ENCODE data around the gene MSLN. TPM values are rescaled to one million over a fixed set of nuclear protein-coding genes. Genes with fewer than 3 reads are reported as not detected.
A peak's percentile ranks its signal among the peaks of the same experiment; 100 is the strongest.

The MSLN gene
- total and polyA plus RNA-seq, 2 of the 13 experiments (the other 11 are each of a cell fraction or from before 2014, with no cell fraction given): 2.0 to 2.3 TPM

DNA sequence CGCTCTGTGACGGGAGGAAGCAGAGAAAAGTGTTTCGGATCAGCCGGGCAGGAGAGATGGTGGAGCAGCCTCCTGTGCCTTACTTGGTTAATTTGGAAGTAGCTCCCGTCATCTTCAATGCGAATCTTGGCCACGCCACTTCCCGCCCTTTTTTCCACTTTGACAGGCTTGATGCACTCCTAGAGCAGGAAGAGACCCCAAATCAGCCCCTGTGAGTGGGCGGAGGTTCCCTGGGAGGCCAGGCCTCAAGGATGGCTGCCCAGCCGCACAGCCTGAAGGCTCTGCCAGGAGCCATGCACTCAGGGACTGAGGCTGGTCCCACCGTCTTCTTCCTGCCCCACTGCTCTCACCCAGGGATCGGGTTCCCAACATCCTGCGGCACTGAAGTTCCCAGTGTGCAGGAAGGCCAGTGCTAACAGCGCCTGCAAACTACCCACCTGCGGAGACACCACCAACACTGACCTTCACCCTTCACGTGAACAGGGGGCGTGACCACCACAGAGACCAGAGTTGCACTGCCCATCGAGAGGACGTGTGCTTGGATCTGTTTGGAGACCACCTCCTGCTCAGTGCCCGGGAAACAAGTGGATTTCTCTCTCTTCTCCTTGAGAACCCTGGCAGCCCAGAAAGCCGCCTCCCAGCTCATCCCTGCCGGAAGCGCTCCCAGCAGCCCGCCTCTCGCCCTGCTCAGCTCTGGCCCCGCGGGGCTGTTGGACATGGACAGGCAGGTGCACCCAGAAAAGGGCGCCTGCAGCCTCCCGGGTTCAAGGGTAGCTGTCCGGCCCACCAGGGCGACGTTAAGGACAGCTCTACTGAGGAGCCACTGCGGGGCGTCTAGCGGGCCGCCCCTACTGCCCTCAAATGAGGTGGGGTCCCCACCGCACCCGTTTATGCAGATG lies 20.7 kb upstream of the MSLN start (continued):
- peak; percentile 45; the same call in 1 of the 2 replicates for TF ChIP-seq ZHX1 (CRISPR knock-in tag; IDR thresholded peaks at IDR 0.05; ENCODE audit: low read depth)
- no peak for TF ChIP-seq KAT7 (CRISPR knock-in tag; IDR thresholded peaks at IDR 0.05; ENCODE audit: borderline replicate concordance)
- peak; percentile 69 for TF ChIP-seq POLR2AphosphoS5 (IDR thresholded peaks at IDR 0.05; ENCODE audit: low read depth, low read length)
- TF ChIP-seq GATAD1 (CRISPR knock-in tag; IDR thresholded peaks at IDR 0.05): peak; percentile 53; the same call in 1 of the 2 replicates
- peak; percentile 20; the same call in 1 of the 2 replicates for TF ChIP-seq SALL1 (CRISPR knock-in tag; IDR thresholded peaks at IDR 0.05)
- no peak for TF ChIP-seq ZNF569 (CRISPR knock-in tag; IDR thresholded peaks at IDR 0.05; ENCODE audit: borderline replicate concordance)
- no peak for TF ChIP-seq MIER3 (CRISPR knock-in tag; IDR thresholded peaks at IDR 0.05; ENCODE audit: borderline replicate concordance)
- peak; percentile 60 for TF ChIP-seq HDAC1 (CRISPR knock-in tag; IDR thresholded peaks at IDR 0.05)
- peak; percentile 30; the same call in 1 of the 2 replicates for TF ChIP-seq ZBTB7B (CRISPR knock-in tag; IDR thresholded peaks at IDR 0.05)
- 0 out of 2 replicates have a peak, but pooled peaks have one; percentile 7 for TF ChIP-seq ZNF777 (CRISPR knock-in tag; IDR thresholded peaks at IDR 0.05)
- peak; percentile 17; the same call in 1 of the 2 replicates for TF ChIP-seq MEIS2 (CRISPR knock-in tag; IDR thresholded peaks at IDR 0.05)
- peak; percentile 21; the same call in 1 of the 2 replicates for TF ChIP-seq NR2F6 (IDR thresholded peaks at IDR 0.05)
- peak; percentile 84 for TF ChIP-seq NR2F6 (CRISPR knock-in tag; IDR thresholded peaks at IDR 0.05)
- peak in 1 of 2 experiments; percentile 42; a peak in 1 of 4 replicates for TF ChIP-seq NR2F1 (CRISPR knock-in tag; IDR thresholded peaks at IDR 0.05)
- peak; percentile 40; the same call in 1 of the 2 replicates for TF ChIP-seq SP2 (CRISPR knock-in tag; IDR thresholded peaks at IDR 0.05)
- peak; percentile 81 for TF ChIP-seq BHLHE40 (IDR thresholded peaks at IDR 0.05; ENCODE audit: low read length)
- no peak for TF ChIP-seq KDM4B (CRISPR knock-in tag; IDR thresholded peaks at IDR 0.05)
- TF ChIP-seq BRD4 (CRISPR knock-in tag; IDR thresholded peaks at IDR 0.05): 0 out of 2 replicates have a peak, but pooled peaks have one; percentile 63
- TF ChIP-seq, protein P1, sequence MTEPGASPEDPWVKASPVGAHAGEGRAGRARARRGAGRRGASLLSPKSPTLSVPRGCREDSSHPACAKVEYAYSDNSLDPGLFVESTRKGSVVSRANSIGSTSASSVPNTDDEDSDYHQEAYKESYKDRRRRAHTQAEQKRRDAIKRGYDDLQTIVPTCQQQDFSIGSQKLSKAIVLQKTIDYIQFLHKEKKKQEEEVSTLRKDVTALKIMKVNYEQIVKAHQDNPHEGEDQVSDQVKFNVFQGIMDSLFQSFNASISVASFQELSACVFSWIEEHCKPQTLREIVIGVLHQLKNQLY (CRISPR knock-in tag; IDR thresholded peaks at IDR 0.05): peak; percentile 96
- peak; percentile 40 for TF ChIP-seq ZNF687 (CRISPR knock-in tag; IDR thresholded peaks at IDR 0.05)
- peak; percentile 52; the same call in 1 of the 2 replicates for TF ChIP-seq MAX (IDR thresholded peaks at IDR 0.05)
- TF ChIP-seq HDAC2 (CRISPR knock-in tag; IDR thresholded peaks at IDR 0.05): 0 out of 2 replicates have a peak, but pooled peaks have one; percentile 29

All from HepG2 (cell line).